Measurements from ENCODE around the gene TTC14.

The TTC14 gene

DNA sequence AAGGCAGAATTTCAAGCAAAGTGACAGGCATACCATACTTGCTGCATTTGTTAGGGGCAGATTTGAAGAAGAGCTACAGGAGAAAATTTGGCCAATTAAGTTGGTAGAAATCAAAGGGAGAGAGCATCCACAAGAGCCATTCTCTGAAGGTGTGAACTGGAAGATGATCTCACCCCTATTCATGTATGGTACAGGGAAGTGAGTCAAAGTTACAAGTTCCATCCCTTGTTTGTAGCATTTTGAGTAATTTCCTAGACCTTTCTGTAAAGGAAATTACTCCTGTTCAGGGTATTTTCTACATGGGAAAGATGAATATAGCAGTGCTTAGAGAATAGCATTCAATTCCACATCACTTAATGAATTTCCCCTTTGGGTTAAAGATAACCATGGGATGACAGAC is 28.4 kb downstream of the TTC14 start:
- DNase-seq (ENCODE audit: low read depth) = no peak

DNA sequence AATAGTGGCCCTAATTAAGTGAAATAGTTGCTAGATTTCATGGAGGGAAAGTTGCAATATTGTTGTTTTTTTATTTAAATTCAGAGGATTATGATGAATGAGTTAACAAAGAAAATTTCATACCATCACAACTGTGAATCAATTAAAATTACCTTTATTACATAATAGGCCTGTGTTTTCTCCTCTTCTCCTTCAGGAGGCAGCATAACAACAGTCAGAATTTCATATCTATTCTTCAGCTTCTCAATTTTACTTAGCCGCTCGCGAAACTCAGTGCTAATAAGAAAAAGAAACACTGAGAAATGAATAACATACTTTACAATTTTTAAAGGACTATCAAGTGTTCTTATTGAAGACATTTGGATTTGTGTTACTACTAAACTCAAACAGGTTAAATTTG is 29.4 kb downstream of the TTC14 start:
- no peak for DNase-seq (ENCODE audit: low read depth)

DNA sequence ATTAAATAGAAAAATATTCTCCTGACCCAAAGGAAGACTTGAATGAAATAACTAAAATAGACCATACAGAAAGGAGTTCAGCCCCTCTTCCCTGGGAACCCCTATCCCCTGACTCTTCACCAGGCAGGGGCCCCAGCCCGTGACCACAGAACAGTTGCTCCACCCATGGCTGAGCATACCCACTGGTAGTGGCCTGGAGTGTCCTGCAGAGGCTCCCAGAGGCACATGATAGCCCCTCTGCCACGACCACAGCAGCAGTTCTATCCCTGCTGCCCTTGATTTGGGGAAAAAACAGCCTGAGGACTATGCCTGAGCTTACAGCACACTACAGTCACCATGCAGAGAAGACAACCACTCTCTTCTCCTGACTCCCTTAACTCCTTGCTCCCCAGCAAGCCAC is 31.8 kb downstream of the TTC14 start:
- no peak for DNase-seq (ENCODE audit: low read depth)

DNA sequence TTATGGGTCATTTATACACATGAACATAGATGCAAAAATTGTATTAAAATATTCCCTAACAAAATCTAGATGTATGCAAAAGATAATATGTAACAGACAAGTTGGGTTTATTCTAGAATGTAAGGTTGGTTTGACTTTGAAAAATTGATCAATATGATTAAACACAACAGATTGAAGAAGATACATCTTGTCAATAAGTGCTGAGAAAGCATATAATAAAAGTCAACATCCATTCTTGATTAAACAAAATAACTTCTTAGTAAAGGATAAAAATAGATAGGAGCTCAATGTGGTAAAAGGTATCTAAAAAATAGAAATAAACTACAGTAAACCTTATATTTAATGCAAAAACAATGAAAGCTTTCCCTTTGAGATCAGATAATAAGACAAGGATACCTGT is 39.0 kb downstream of the TTC14 start:
- no peak for DNase-seq (ENCODE audit: low read depth)

DNA sequence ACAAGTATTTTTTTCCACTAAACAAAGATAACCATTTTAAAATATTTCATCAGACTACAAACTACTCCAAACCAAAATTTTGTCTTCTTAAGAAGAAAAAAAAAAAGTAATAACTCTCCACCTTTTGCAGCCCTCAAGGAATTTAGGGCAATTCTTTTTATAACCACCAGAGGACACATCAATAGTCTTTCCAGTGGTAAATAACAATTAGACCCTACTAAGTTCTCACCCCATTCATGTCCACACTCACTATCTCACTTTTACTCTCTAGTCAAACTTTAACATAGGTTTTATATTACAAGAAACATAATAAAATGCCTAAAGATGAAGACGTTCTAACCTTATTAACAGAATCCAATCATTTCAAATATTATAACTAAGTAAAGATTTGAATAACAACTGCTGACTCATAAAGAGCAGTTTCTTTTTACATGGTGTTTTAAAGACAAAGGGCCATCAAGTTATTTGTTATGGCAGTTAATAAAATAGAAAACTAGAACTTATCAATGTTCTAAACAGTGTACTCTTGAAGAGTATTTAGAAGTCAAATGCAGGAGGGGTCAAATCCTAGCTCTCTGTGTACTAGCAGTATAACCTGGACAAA is 44.3 kb downstream of the TTC14 start:
- no peak for DNase-seq (ENCODE audit: low read depth)

DNA sequence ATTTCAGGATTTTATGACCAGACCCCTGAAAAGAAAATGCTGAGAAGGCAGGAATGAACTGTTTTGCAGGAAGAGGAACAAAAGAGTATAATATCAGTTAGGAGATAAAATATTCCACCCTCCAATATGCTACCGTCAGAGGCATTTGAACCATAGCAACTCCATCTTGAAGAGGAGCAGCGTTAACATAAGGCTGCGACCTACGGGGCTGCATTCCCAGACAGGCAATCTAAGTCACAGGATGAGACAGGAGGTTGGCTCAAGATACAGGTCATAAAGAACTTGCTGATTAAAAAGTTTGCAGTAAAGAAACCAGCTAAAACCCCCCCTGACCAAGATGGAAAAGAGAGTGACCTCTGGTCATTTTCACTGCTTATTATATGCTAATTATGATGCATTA is 54.4 kb downstream of the TTC14 start:
- DNase-seq (ENCODE audit: low read depth) = no peak

DNA sequence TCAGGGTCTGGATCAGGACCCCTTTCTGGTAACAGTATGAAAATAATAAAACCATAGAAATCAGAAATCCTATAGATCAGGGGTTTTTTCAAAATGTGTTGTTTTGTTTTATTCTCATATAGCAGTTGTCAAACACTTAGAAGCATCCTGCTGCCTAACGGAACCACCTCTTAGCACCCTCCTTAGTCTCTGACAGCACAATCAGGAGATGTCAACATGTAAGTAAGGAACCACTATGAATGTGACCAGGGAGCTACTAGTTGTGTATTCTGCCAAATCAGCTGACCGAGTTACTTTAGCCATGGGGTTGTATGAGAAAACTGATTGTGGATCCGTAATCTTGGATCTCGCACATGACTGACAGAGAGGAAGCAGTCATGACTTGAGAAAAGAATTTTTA is 55.1 kb downstream of the TTC14 start:
- DNase-seq (ENCODE audit: low read depth) = no peak

Data from stimulated activated CD8-positive, alpha-beta memory T cell treated with anti-CD3 and anti-CD28 coated beads, Interleukin-15, amount 100 ng/mL, for 24 hours (primary cell).